ENCODE data around the gene CHCHD6.

CHCHD6 gene

DNA sequence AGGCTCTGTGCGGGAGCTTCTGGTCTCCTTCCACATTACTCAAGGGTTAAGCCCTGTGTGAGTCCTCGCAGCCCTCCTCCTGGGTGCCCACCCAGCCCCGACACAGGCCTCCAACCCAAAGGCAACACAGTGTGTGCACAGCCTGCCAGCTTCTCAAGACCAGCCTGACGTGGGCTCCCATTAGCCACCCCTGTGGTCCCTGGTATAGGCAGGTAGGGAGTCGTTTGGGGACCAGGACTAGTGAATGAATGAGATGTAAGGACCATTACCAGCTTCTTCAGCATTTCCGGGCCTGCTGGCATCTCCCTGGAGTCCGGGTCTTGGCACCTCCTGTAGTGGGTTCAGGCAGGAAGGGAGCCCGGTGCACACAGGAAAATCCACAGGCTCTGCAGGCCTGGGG lies 258.7 kb downstream of the CHCHD6 start:
- TF ChIP-seq, protein P1, sequence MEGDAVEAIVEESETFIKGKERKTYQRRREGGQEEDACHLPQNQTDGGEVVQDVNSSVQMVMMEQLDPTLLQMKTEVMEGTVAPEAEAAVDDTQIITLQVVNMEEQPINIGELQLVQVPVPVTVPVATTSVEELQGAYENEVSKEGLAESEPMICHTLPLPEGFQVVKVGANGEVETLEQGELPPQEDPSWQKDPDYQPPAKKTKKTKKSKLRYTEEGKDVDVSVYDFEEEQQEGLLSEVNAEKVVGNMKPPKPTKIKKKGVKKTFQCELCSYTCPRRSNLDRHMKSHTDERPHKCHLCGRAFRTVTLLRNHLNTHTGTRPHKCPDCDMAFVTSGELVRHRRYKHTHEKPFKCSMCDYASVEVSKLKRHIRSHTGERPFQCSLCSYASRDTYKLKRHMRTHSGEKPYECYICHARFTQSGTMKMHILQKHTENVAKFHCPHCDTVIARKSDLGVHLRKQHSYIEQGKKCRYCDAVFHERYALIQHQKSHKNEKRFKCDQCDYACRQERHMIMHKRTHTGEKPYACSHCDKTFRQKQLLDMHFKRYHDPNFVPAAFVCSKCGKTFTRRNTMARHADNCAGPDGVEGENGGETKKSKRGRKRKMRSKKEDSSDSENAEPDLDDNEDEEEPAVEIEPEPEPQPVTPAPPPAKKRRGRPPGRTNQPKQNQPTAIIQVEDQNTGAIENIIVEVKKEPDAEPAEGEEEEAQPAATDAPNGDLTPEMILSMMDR (IDR thresholded peaks at IDR 0.05; ENCODE audit: low read depth, low read length): no peak
- H3K4me3 ChIP-seq (ENCODE audit: low read depth, low read length): no peak overlapping the region

DNA sequence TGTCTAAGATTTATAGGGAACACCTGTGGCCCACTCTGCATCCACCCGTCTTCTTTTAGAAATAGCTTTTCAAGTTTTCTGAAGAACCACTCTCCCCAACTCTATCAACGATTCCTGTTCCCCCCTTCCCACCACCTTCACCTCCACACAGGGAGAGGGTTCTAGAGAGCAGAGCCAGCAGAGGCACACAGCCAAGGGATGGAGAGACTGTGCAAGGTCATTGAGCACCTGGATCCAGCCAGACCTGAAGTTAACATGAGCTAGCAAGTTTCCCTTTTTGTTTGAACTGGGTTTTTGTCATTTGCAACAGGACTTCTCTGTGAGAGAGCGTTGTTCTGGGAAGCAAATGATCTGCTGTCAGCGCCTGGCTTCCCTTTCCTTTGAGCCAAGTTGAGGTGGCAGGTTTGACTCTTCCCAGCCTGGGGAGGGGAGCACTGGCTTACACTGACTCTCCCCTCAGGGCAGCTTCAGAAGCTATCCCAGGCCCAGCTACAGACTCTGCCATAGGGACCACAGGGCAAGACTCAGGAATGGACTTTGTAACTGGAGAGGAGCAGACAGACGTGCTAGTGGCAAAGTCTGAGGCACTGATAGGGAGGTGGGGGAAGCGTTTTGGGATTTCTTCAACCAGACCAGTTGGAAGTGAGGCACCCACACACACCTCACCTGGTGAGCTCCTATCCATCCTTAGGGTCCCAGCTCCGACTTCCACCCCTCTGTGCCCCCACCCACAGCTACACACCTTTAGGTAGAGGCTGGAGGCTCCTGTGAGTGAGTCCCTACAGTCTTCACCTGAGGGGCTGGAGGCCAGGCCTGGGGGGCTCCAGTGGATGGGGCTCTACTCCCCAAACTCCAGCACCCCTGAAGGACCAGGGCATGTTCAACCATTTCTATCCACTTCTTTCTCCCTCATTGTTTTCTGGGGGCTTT lies 259.5 kb downstream of the CHCHD6 start:
- TF ChIP-seq, protein P1 (IDR thresholded peaks at IDR 0.05; ENCODE audit: low read depth, low read length): no peak
- no peak overlapping the region for H3K4me3 ChIP-seq (ENCODE audit: low read depth, low read length)

DNA sequence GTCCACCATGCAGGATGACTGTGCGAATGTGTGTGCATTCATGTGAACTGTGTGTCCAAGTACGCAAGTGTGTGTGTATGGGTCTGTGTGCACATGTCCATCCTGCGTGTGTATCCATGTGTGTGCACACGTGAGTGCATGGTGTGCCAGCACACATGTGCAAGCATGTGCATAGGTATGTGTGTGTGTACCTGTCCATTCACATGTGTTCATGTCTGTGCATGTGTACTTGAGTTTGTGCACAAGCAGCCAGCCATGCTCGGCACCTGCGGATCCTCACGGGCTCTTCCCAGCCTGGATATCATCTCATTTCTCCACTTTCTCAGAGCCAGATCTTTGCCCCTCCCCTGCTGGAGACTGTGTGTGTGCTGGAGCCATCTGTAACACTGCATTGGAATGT lies 260.2 kb downstream of the CHCHD6 start:
- H3K4me3 ChIP-seq (ENCODE audit: low read depth, low read length): no peak overlapping the region
- TF ChIP-seq, protein P1 (IDR thresholded peaks at IDR 0.05; ENCODE audit: low read depth, low read length): no peak

DNA sequence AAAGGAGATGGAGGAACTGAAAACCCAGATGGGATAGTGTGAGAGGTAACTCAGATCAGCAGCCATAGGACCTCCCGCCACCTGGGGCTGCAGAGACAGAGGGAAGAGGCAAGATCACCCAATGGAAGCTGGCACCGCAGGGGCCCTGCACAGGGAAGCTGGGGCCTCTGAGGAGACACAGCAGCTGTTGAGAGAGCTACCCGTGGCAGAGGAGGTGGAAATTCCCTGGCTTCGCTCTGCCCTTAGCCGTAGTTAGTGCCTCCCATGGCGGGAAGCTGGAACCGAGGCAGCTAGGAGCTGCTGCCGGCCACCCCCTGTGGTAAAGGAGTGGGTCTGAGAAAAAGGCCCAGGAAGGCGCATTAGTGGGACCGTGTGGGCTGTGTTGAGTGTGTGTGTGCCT lies 260.9 kb downstream of the CHCHD6 start:
- H3K4me3 ChIP-seq (ENCODE audit: low read depth, low read length): no peak overlapping the region
- TF ChIP-seq, protein P1 (IDR thresholded peaks at IDR 0.05; ENCODE audit: low read depth, low read length): no peak

DNA sequence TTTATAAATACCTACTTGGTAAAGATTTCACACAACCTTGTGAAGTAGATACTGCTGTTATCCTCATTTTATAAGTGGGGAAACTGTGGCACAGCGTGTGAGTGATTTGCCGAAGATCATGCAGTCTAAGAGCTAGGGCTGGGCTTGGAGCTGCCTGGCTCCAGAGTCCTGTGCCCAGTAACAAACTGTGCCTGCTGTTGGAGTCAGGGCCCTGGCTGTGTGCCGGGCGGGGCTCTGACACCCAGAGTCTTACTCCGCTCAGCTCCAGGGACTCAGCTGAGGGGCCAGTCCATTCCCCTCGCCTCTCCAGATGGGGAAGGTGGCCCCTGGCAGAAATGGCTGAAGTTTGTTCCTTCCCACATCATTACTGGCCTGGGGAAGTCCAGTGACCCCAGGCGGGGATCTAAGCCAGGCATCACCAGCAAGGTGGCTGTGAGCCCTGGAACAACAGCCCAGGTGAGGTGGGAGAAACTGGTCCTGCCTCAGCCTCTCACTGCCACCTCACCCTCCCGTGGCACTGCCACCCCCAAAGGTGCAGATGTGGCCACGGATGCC lies 261.6 kb downstream of the CHCHD6 start:
- TF ChIP-seq, protein P1 (IDR thresholded peaks at IDR 0.05; ENCODE audit: low read depth, low read length): no peak
- no peak overlapping the region for H3K4me3 ChIP-seq (ENCODE audit: low read depth, low read length)

DNA sequence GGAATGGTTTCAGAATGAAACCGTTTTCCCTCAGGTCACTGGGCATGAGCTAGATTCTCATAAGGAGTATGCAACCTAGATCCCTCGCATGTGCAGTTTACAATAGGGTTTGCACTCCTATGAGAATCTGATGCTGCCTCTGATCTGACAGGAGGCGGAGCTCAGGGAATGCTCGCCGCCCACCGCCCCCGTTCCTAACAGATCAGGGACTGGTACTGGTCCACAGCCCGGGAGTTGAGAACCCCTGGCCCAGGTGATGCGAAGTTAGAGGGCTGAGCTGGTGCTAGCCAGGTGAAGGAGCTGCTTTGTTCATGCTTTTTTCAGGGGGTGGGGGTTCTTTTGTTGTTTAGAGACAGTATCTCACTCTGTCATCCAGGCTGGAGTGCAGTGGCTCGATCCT lies 263.3 kb downstream of the CHCHD6 start:
- TF ChIP-seq, protein P1 (IDR thresholded peaks at IDR 0.05; ENCODE audit: low read depth, low read length): no peak
- no peak overlapping the region for H3K4me3 ChIP-seq (ENCODE audit: low read depth, low read length)

Data from WI38 (cell line).